NCI-H2227 (cell line): Measurements from ENCODE around the gene ASB11.

ENCODE experiments used
- DNase-seq: peaks from one replicate; lab custom pipeline; 2025; ENCODE audit not compliant: unreplicated experiment; lab: John Stamatoyannopoulos, UW

Gene ASB11

GRCh38 chrX:15235001-15235400 is 80.4 kb downstream of the ASB11 start:
- DNase-seq = no peak

GRCh38 chrX:15233416-15234015 is 81.9 kb downstream of the ASB11 start:
- no peak for DNase-seq
